ENCODE results near the gene KPTN. TPM values are rescaled to one million over a fixed set of nuclear protein-coding genes. Genes with fewer than 3 reads are reported as not detected.

The KPTN gene
- 4.2 and 5.5 TPM in 2 replicates for total RNA-seq

GRCh38 chr19:47483800-47484690, at the start of gene KPTN:
TSS of gene KPTN (minus strand) at chr19:47484219. CDS start at chr19:47484160, 59 bp downstream.

GRCh38 chr19:47514869-47515588, 31.0 kb upstream of the KPTN start, which contains the start of gene NAPA:
TSS of gene NAPA (minus strand) at chr19:47515063. CDS start at chr19:47514940, 123 bp downstream.

GRCh38 chr19:47471733-47472457, 12.1 kb downstream of the KPTN start, which contains the start of gene SLC8A2:
TSS of gene SLC8A2 (minus strand) at chr19:47471893. CDS start at chr19:47466403, 5,490 bp downstream.

Other genes starting within 250 kb of the KPTN start
- gene CCDC9, start 227.7 kb downstream of the KPTN start, total RNA-seq: 5.0 and 5.6 TPM in 2 replicates
- gene INAFM1, start 209.3 kb downstream of the KPTN start, total RNA-seq: 0.81 and 1.0 TPM in 2 replicates
- not detected in 2 replicates for gene C5AR1, start 174.4 kb downstream of the KPTN start, total RNA-seq
- gene C5AR2, start 152.0 kb downstream of the KPTN start, total RNA-seq: 0.09 and 0.28 TPM in 2 replicates
- gene DHX34, start 134.9 kb downstream of the KPTN start, total RNA-seq: 8.2 and 8.9 TPM in 2 replicates
- gene MEIS3, start 64.7 kb downstream of the KPTN start, total RNA-seq: 4.0 TPM in 1 of 2 replicates, not detected in the other
- under 0.01 TPM in 1 of 2 replicates, not detected in the other for gene SLC8A2, start 12.3 kb downstream of the KPTN start, total RNA-seq
- 48.9 and 56.0 TPM in 2 replicates for gene NAPA, start 30.8 kb upstream of the KPTN start, total RNA-seq
- under 0.01 and 0.27 TPM in 2 replicates for gene ZNF541, start 88.9 kb upstream of the KPTN start, total RNA-seq
- 2.5 and 2.7 TPM in 2 replicates for gene BICRA, start 124.9 kb upstream of the KPTN start, total RNA-seq
- gene EHD2, start 229.2 kb upstream of the KPTN start, total RNA-seq: 88.3 and 162 TPM in 2 replicates